GM12878 (cell line): ENCODE results near the gene MAST4. TPM values are rescaled to one million over a fixed set of nuclear protein-coding genes. Genes with fewer than 3 reads are reported as not detected.

Source experiments
- ATAC-seq: fragments of 200-7000 bp; cut with Tn5 transposase; 3 replicates; pipeline ENCODE4 v1.9.1; 2020; ENCODE audit warnings: mild to moderate bottlenecking, moderate library complexity
- BruUV-seq: library from RNA; stranded (reverse); fragments of 400-500 nt; replicated peaks from 2 replicates; lab custom pipeline; 2021; lab: Mats Ljungman, UMichigan
- CTCF ChIA-PET: fragments of 300-600 bp; sonication (Branson Sonifier 250); formaldehyde crosslinking; extraction: SDS; loops from one replicate; lab custom pipeline; 2021; ENCODE audit warnings: inconsistent platforms; lab: Yijun Ruan, JAX
- POLR2A ChIA-PET: fragments of 350-600 bp; formaldehyde crosslinking; extraction: SDS; loops from one replicate; lab custom pipeline; 2021; ENCODE audit warnings: inconsistent platforms; lab: Charles Lee
- RAD21 ChIA-PET: fragments of 300-600 bp; sonication (Branson Sonifier 250); formaldehyde crosslinking; loops from one replicate; lab custom pipeline; 2023; ENCODE audit warnings: antibody characterized with exemption; ENCODE audit not compliant: unreplicated experiment; lab: Charles Lee
- SMC1A ChIA-PET: fragments of 300-600 bp; sonication (Branson Sonifier 250); formaldehyde crosslinking; loops from one replicate; lab custom pipeline; 2023; ENCODE audit not compliant: unreplicated experiment, uncharacterized antibody; lab: Charles Lee
- DNase-seq: peaks from one replicate; pipeline ENCODE4 v3.0.0-alpha.2; 2011; ENCODE audit warnings: low read depth, low spot score
- FAIRE-seq: peaks from 3 replicates; lab custom pipeline; 2011; peaks lifted over from hg19 to GRCh38; lab: Jason Lieb, UNC
- H2AFZ ChIP-seq: 2 replicates; pipeline ENCODE4 v1.6.0; 2011; ENCODE audit warnings: low read depth, low read length, control low read depth; ENCODE audit not compliant: control insufficient read depth
- H3K27ac ChIP-seq: 2 replicates; pipeline ENCODE4 v1.5.1; 2011; ENCODE audit warnings: control low read depth; ENCODE audit not compliant: control insufficient read depth, insufficient read depth
- H3K27me3 ChIP-seq, 2 experiments: replicated peaks in 1 of 2; 2 replicates each; pipeline versions ENCODE4 v1.6.0 to v1.6.1; 2011; ENCODE audit warnings: low read length in 1 of 2; ENCODE audit not compliant: control insufficient read depth in 2 of 2, insufficient read depth in 2 of 2
- H3K36me3 ChIP-seq, 2 experiments: 2 replicates each; pipeline ENCODE4 v1.5.1; 2011; ENCODE audit warnings: low read length in 1 of 2; ENCODE audit not compliant: control insufficient read depth in 2 of 2, insufficient read depth in 2 of 2
- H3K4me1 ChIP-seq: 2 replicates; pipeline ENCODE4 v1.6.1; 2011; ENCODE audit warnings: mild to moderate bottlenecking, low read length, moderate library complexity, mixed read lengths; ENCODE audit not compliant: control insufficient read depth, insufficient read depth
- H3K4me2 ChIP-seq: 2 replicates; pipeline ENCODE4 v1.6.0; 2011; ENCODE audit warnings: control low read depth; ENCODE audit not compliant: control insufficient read depth, insufficient read depth
- H3K4me3 ChIP-seq: fragments of 200-600 bp; sonication (generic); 2 replicates; pipeline ENCODE4 v1.5.1; 2016
- H3K79me2 ChIP-seq: 2 replicates; pipeline ENCODE4 v1.6.0; 2011; ENCODE audit warnings: low read length; ENCODE audit not compliant: control insufficient read depth, insufficient read depth
- H3K9ac ChIP-seq: 2 replicates; pipeline ENCODE4 v1.8.0; 2011; ENCODE audit warnings: low read length, control low read depth, mixed read lengths; ENCODE audit not compliant: control insufficient read depth, insufficient read depth
- H3K9me3 ChIP-seq: replicated peaks from 3 replicates; pipeline ENCODE4 v1.5.1; 2011; ENCODE audit warnings: mild to moderate bottlenecking, low read length; ENCODE audit not compliant: control insufficient read depth, insufficient read depth
- H4K20me1 ChIP-seq: 2 replicates; pipeline ENCODE4 v1.6.0; 2011; ENCODE audit not compliant: control insufficient read depth, insufficient read depth
- CEBPZ ChIP-seq: fragments of 150-350 bp; IDR thresholded peaks from 2 replicates; pipeline ENCODE4 v1.6.1; 2016; ENCODE audit warnings: low read depth, low read length
- DPF2 ChIP-seq: fragments of 450-650 bp; IDR thresholded peaks from 2 replicates; pipeline ENCODE4 v1.6.1; 2017; ENCODE audit warnings: mild to moderate bottlenecking
- HCFC1 ChIP-seq: fragments of 150-350 bp; IDR thresholded peaks from 2 replicates; pipeline ENCODE4 v1.6.1; 2014; ENCODE audit warnings: low read length
- POU2F2 ChIP-seq: IDR thresholded peaks from 3 replicates; pipeline ENCODE4 v1.6.1; 2011; ENCODE audit warnings: low read depth, mild to moderate bottlenecking, low read length, borderline replicate concordance
- REST ChIP-seq: IDR thresholded peaks from 2 replicates; pipeline ENCODE4 v1.6.1; 2012; ENCODE audit warnings: mild to moderate bottlenecking, low read depth, low read length
- RUNX3 ChIP-seq: IDR thresholded peaks from 2 replicates; pipeline ENCODE4 v1.6.1; 2012; ENCODE audit warnings: low read length, inconsistent platforms
- SKIL ChIP-seq: fragments of 450-650 bp; IDR thresholded peaks from 2 replicates; pipeline ENCODE4 v1.6.1; 2017; ENCODE audit warnings: mild to moderate bottlenecking, low read depth, inconsistent platforms; ENCODE audit not compliant: poor library complexity, severe bottlenecking
- ZNF687 ChIP-seq: fragments of 450-650 bp; IDR thresholded peaks from 2 replicates; pipeline ENCODE4 v1.6.1; 2017; ENCODE audit warnings: mild to moderate bottlenecking, moderate library complexity
- WGBS: methylation state at CpG from one replicate; pipeline ENCODE4 v1.1.6; 2016; ENCODE audit warnings: low lambda C conversion rate; ENCODE audit not compliant: insufficient replicate concordance, insufficient coverage; ENCODE audit errors: missing lambda C conversion rate; 5-methylcytosine and 5-hydroxymethylcytosine counted together
- in situ Hi-C: fragments of 300-500 bp; cut with MboI; formaldehyde crosslinking; loops from 9 replicates; pipeline ENCODE4 v1.14.3; 2018; ENCODE audit warnings: mixed read lengths
- intact Hi-C: fragments of 100-400 bp; cut with micrococcal nuclease; formaldehyde crosslinking; loops from one replicate; pipeline ENCODE4 v1.14.2; 2022; ENCODE audit not compliant: unreplicated experiment
- polyA plus RNA-seq, 11 experiments: library from polyadenylated mRNA; depleted of rRNA in 4 of 11; unstranded in 6 of 11; stranded (reverse) in 5 of 11; fragments of >200 nt; fragmentation: Nextera tagmentation in 4 of 11; fragmentation: Illumina TruSeq in 1 of 11; extraction: Ambion mirVana in 4 of 11; extraction: Trizol in 1 of 11; gene quantifications; 1 replicate in 1 of 11; 2 replicates in 10 of 11; pipeline versions ENCODE4 v1.2.1 to v1.2.3, GENCODE V29; 2011 to 2016; ENCODE audit warnings: inconsistent platforms in 2 of 11, missing spikeins in 2 of 11, low read depth in 1 of 11
- total RNA-seq, 4 experiments: library from RNA; depleted of rRNA in 3 of 4; stranded (reverse); fragments of >200 nt in 3 of 4; fragmentation: Illumina TruSeq in 1 of 4; extraction: Trizol in 1 of 4; gene quantifications; 2 replicates each; pipeline versions ENCODE4 v1.2.1 to v1.2.3, GENCODE V29; 2013 to 2021

The MAST4 gene
- total and polyA plus RNA-seq, 10 of the 15 experiments (the other 5 are each of a cell fraction or from before 2014, with no cell fraction given): 0.02 to 1.6 (median 0.29) TPM; not detected in 1

GRCh38 chr5:67025457-67025856 is 429.3 kb downstream of the MAST4 start (continued):
- TF ChIP-seq REST (no peak), CEBPZ (no peak), DPF2 (no peak)

GRCh38 chr5:67026278-67026677 is 430.1 kb downstream of the MAST4 start:
- CTCF ChIA-PET: no interaction called here
- FAIRE-seq (no peak), DNase-seq (no peak), ATAC-seq (no peak)
- 63% methylated on average over 1 of the region's 1 CpG for WGBS
- in situ Hi-C loops: no loop called here
- no peak overlapping the region for H2AFZ ChIP-seq
- H3K36me3 ChIP-seq: no peaks in the 10 kb centered on the region
- POLR2A ChIA-PET: no interaction called here
- RAD21 ChIA-PET: interaction anchor here (0.5 kb wide), 1 partner anchor 29 kb away, joined by 3 read pairs; no protein-coding TSS in a partner anchor
- no peaks in the 10 kb centered on the region for H3K79me2 ChIP-seq
- no peak overlapping the region for H3K9ac ChIP-seq
- no peaks in the 10 kb centered on the region for H4K20me1 ChIP-seq
- no peaks in the 10 kb centered on the region for H3K9me3 ChIP-seq
- no peak overlapping the region for H3K27ac ChIP-seq
- no peak overlapping the region for H3K4me2 ChIP-seq
- H3K4me3 ChIP-seq: no peak overlapping the region
- SMC1A ChIA-PET: no interaction called here
- TF ChIP-seq ZNF687 (no peak), SKIL (no peak), HCFC1 (no peak), POU2F2 (no peak), RUNX3 (no peak)
- intact Hi-C loops: no loop called here
- H3K4me1 ChIP-seq: no peaks in the 10 kb centered on the region
- BruUV-seq: no TSS peak
- H3K27me3 ChIP-seq: no peaks in the 10 kb centered on the region; a peak in 1 of 4 replicates
